Stomach (tissue), 9 donors: ENCODE data around the gene CSNK1G1. TPM values are rescaled to one million over a fixed set of nuclear protein-coding genes. Genes with fewer than 3 reads are reported as not detected.
"Not testable (repeated sequence)": the region's sequence is repeated elsewhere in the genome, so short reads cannot be mapped to it uniquely, and the experiment has no call there.

ENCODE experiments used
- DNase-seq, 2 donors: peaks; one replicate each; pipeline versions ENCODE4 v3.0.0 to v3.0.0-alpha.2; 2013 to 2019
- H3K27ac ChIP-seq, 5 donors: fragments of 200-600 bp in 4 of 5; sonication (generic) in 4 of 5; one replicate each; pipeline ENCODE4 v1.5.1; 2013 to 2019; ENCODE audit warnings: mild to moderate bottlenecking in 1 of 5, moderate library complexity in 1 of 5
- H3K27me3 ChIP-seq, 3 donors: fragments of 200-600 bp; sonication (generic); one replicate each; pipeline ENCODE4 v1.5.1; 2017 to 2019; ENCODE audit warnings: mixed run types in 1 of 3
- H3K36me3 ChIP-seq, 4 donors: fragments of 200-600 bp; sonication (generic); 1 replicate in 3 of 4; 2 replicates in 1 of 4; pipeline ENCODE4 v1.5.1; 2016 to 2019
- H3K4me1 ChIP-seq, 4 donors: fragments of 200-600 bp; sonication (generic); one replicate each; pipeline ENCODE4 v1.5.1; 2016 to 2019
- H3K4me3 ChIP-seq, 4 donors: fragments of 200-600 bp; sonication (generic) in 3 of 4; one replicate each; pipeline ENCODE4 v1.5.1; 2016 to 2019; ENCODE audit warnings: mild to moderate bottlenecking in 1 of 4
- H3K9me3 ChIP-seq, 4 donors: fragments of 200-600 bp; sonication (generic); one replicate each; pipeline ENCODE4 v1.5.1; 2016 to 2019
- CTCF ChIP-seq, 7 experiments: fragments of 450-650 bp in 4 of 7; fragments of 200-600 bp in 3 of 7; sonication (generic) in 3 of 7; IDR thresholded peaks; one replicate each; pipeline ENCODE4 v1.5.1; 2016 to 2019; ENCODE audit warnings: antibody characterized with exemption in 7 of 7, control low read depth in 2 of 7, mild to moderate bottlenecking in 1 of 7
- EP300 ChIP-seq: sonication (generic); formaldehyde crosslinking; IDR thresholded peaks from one replicate; pipeline ENCODE4 v1.6.1; 2017; ENCODE audit warnings: antibody characterized with exemption
- POLR2A ChIP-seq, 4 donors: fragments of 450-650 bp; IDR thresholded peaks; one replicate each; pipeline ENCODE4 v1.6.1; 2016; ENCODE audit warnings: antibody characterized with exemption in 4 of 4, control low read depth in 2 of 4, mild to moderate bottlenecking in 1 of 4, moderate library complexity in 1 of 4
- POLR2AphosphoS5 ChIP-seq, 3 donors: sonication (generic); formaldehyde crosslinking; IDR thresholded peaks; one replicate each; pipeline ENCODE4 v1.6.1; 2016; ENCODE audit warnings: antibody characterized with exemption in 3 of 3
- WGBS, 5 donors: extraction: QIAGEN DNeasy Blood & Tissue Kit in 3 of 5; methylation state at CpG; one replicate each; pipeline versions ENCODE4 v1.1.5 to v1.1.7; 2013 to 2018; 5-methylcytosine and 5-hydroxymethylcytosine counted together
- intact Hi-C: fragments of 100-400 bp; cut with DNase I; formaldehyde crosslinking; loops from one replicate; pipeline ENCODE4 v1.15.1; 2023; ENCODE audit warnings: low total_unique reads
- polyA plus RNA-seq, 3 donors: library from polyadenylated mRNA; stranded (reverse); fragments of 200-250 nt; gene quantifications; one replicate each; pipeline ENCODE4 v1.2.3, GENCODE V29; 2013
- total RNA-seq, 5 donors: library from RNA; depleted of rRNA; stranded (reverse); fragments of >200 nt; gene quantifications; one replicate each; pipeline versions ENCODE4 v1.1.0 to v1.2.3, GENCODE V29; 2014 to 2016
- donor health status: healthy with polysubstance abuse.
- donor health status: Bipolar disorder and iron deficiency.
- donor health status: healthy.

Gene CSNK1G1
- total and polyA plus RNA-seq, 8 donors, result 2.4 to 63.1 (median 5.4) TPM

GRCh38 chr15:64340355-64340754 lies 15.6 kb downstream of the CSNK1G1 start:
- Histone ChIP-seq H3K9me3 (no peaks in the 10 kb centered on the region), H3K27ac (no peak overlapping the region), H3K4me1 (peaks cover 0 to 19% (median 7%) of the 10 kb centered on the region in 4 donors), H3K4me3 (no peak overlapping the region), H3K27me3 (no peaks in the 10 kb centered on the region), H3K36me3 (peaks cover 5 to 18% (median 10%) of the 10 kb centered on the region in 4 donors)
- intact Hi-C loops, result no loop called here
- TF ChIP-seq CTCF (IDR thresholded peaks at IDR 0.05) (no peak), EP300 (no peak), POLR2A (IDR thresholded peaks at IDR 0.05) (no peak), POLR2AphosphoS5 (IDR thresholded peaks at IDR 0.05) (no peak)
- WGBS, 5 donors, result 96 to 100% (median 98%) methylated on average over 1 of the region's 1 CpG
- DNase-seq, result no peak

GRCh38 chr15:64337761-64338160 lies 18.2 kb downstream of the CSNK1G1 start:
- 79 to 87% (median 86%) methylated on average over 2 of the region's 2 CpGs for WGBS, 5 donors
- Histone ChIP-seq H3K4me3 (no peak overlapping the region), H3K27me3 (no peaks in the 10 kb centered on the region), H3K9me3 (no peaks in the 10 kb centered on the region), H3K4me1 (peaks cover 0 to 8% (median 2%) of the 10 kb centered on the region in 4 donors), H3K36me3 (peaks cover 5 to 18% (median 12%) of the 10 kb centered on the region in 4 donors), H3K27ac (no peak overlapping the region)
- intact Hi-C loops, result no loop called here
- no peak for DNase-seq
- TF ChIP-seq POLR2A (IDR thresholded peaks at IDR 0.05), result no peak
- TF ChIP-seq EP300, result no peak
- no peak for TF ChIP-seq POLR2AphosphoS5 (IDR thresholded peaks at IDR 0.05)
- TF ChIP-seq CTCF (IDR thresholded peaks at IDR 0.05), result no peak

DNA sequence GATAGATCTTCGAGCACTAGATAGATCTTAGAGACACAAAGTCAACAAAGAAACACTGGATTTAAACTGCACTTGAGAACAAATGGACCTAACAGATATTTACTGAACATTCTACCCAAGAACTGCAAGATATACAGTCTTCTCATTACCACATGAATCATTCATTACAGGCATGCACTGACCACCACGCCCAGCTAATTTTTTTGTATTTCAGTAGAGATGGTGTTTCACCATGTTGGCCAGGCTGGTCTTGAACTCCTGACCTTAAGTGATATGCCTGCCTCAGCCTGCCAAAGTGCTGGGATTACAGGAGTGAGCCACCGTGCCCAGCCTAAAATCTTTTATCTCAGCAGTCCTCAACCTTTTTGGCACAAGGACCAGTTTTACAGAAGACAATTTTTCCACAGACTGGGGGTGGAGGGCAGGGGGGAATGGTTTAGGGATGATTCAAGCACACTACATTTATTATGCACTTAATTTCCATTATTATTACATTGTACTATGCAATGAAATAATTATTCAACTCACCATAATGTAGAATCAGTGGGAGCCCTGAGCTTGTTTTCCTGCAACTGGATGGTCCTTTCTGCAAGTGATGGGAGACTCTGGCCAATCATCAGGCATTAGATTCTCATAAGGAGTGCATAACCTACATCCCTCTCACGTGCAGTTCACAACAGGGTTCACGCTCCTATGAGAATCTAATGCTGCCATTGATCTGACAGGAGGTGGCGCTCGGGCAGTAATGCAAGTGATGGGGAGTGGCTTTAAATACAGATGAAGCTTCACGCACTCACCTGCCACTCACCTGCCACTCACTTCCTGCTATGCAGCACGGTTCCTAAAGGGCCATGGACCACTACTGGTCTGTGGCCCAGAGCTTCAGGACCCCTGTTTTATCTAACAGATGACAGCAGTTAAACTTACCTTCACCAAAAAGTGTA lies 21.7 kb downstream of the CSNK1G1 start:
- WGBS, 5 donors, result 70 to 83% (median 75%) methylated on average over 9 of the region's 9 CpGs
- H3K27me3 ChIP-seq, result no peaks in the 10 kb centered on the region

DNA sequence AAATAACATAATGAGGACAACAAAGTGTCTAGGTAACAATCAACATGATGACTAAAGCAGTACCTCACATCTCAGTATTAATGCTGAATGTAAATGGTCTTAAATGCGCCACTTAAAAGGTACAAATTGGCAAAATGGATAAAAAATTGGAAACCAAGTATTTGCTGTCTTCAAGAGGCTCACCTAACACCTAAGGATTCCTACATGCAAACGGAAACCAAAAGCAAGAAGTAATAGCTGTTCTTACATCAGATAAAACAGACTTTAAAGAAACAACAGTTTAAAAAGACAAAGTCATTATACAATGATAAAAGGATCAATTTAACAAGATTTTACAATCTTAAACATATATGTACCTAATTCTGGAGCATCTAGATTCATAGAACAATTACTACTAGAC lies 22.5 kb downstream of the CSNK1G1 start:
- Histone ChIP-seq H3K27ac (no peak overlapping the region), H3K36me3 (peaks cover 0 to 3% (median 0%) of the 10 kb centered on the region in 4 donors), H3K27me3 (no peaks in the 10 kb centered on the region), H3K9me3 (no peaks in the 10 kb centered on the region), H3K4me1 (peaks cover 0 to 8% (median 2%) of the 10 kb centered on the region in 4 donors), H3K4me3 (no peak overlapping the region)
- WGBS, 5 donors, result 90 to 94% (median 92%) methylated on average over 2 of the region's 2 CpGs
- no peak for TF ChIP-seq EP300
- DNase-seq, result no peak
- intact Hi-C loops, result no loop called here

More for the DNA sequence above, 21.7 kb downstream of the CSNK1G1 start:
- no peak overlapping the region for H3K27ac ChIP-seq
- intact Hi-C loops, result no loop called here
- TF ChIP-seq POLR2AphosphoS5 (IDR thresholded peaks at IDR 0.05), result no peak
- no peak for TF ChIP-seq EP300
- no peak for TF ChIP-seq CTCF (IDR thresholded peaks at IDR 0.05)
- TF ChIP-seq POLR2A (IDR thresholded peaks at IDR 0.05), result no peak
- no peak overlapping the region for H3K4me3 ChIP-seq
- H3K9me3 ChIP-seq, result no peaks in the 10 kb centered on the region
- peaks cover 0 to 8% (median 2%) of the 10 kb centered on the region in 4 donors for H3K4me1 ChIP-seq
- DNase-seq, result no peak
- peaks cover 0 to 3% (median 0%) of the 10 kb centered on the region in 4 donors for H3K36me3 ChIP-seq

- H3K36me3 ChIP-seq, H3K4me1 ChIP-seq, H3K9me3 ChIP-seq, DNase-seq, H3K27me3 ChIP-seq, intact Hi-C loops, H3K27ac ChIP-seq, H3K4me3 ChIP-seq: not testable (repeated sequence)
- 60 to 65% (median 62%) methylated on average over 2 of the region's 3 CpGs; no CpG with 5 or more reads in 2 of the 5 donors for WGBS, 5 donors
These were observed 24.3 kb downstream of the CSNK1G1 start for GRCh38 chr15:64331668-64332067.

DNA sequence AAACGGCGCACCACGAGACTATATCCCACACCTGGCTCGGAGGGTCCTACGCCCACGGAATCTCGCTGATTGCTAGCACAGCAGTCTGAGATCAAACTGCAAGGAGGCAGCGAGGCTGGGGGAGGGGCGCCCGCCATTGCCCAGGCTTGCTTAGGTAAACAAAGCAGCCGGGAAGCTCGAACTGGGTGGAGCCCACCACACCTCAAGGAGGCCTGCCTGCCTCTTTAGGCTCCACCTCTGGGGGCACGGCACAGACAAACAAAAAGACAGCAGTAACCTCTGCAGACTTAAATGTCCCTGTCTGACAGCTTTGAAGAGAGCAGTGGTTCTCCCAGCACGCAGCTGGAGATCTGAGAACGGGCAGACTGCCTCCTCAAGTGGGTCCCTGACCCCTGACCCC lies 29.0 kb downstream of the CSNK1G1 start:
- H3K4me3 ChIP-seq, result peak overlapping the region in 1 of 4 donors; percentile 29
- H3K9me3 ChIP-seq, H3K4me1 ChIP-seq, DNase-seq, H3K36me3 ChIP-seq, H3K27me3 ChIP-seq, H3K27ac ChIP-seq, intact Hi-C loops: not testable (repeated sequence)
- 9 to 31% (median 20%) methylated on average over 2 to 3 of the region's 15 CpGs; no CpG with 5 or more reads in 1 of the 5 donors for WGBS, 5 donors

DNA sequence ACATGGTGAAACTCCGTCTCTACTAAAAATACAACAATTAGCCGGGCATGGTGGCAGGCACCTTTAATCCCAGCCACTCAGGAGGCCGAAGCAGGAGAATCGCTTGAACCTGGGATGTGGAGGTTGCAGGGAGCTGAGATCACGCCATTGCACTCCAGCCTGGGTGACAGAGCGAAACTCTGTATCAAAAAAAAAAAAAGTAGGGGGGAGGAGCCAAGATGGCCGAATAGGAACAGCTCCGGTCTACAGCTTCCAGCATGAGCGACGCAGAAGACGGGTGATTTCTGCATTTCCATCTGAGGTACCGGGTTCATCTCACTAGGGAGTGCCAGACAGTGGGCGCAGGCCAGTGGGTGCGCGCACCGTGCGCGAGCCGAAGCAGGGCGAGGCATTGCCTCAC lies 29.5 kb downstream of the CSNK1G1 start:
- H3K27ac ChIP-seq, H3K4me1 ChIP-seq, H3K36me3 ChIP-seq, intact Hi-C loops, DNase-seq, H3K9me3 ChIP-seq, H3K27me3 ChIP-seq: not testable (repeated sequence)
- 67 to 82% (median 76%) methylated on average over 7 to 11 of the region's 20 CpGs for WGBS, 5 donors
- peak overlapping the region in 1 of 4 donors; percentile 29 for H3K4me3 ChIP-seq
